GM19238 (cell line): Measurements from ENCODE around the gene STX18.

Experiments
- DNase-seq: peaks from one replicate; pipeline ENCODE4 v3.0.0; 2011; ENCODE audit warnings: low spot score; ENCODE audit not compliant: insufficient read length

STX18 gene

GRCh38 chr4:4386296-4386735 is 155.5 kb downstream of the STX18 start:
- DNase-seq: no peak

DNA sequence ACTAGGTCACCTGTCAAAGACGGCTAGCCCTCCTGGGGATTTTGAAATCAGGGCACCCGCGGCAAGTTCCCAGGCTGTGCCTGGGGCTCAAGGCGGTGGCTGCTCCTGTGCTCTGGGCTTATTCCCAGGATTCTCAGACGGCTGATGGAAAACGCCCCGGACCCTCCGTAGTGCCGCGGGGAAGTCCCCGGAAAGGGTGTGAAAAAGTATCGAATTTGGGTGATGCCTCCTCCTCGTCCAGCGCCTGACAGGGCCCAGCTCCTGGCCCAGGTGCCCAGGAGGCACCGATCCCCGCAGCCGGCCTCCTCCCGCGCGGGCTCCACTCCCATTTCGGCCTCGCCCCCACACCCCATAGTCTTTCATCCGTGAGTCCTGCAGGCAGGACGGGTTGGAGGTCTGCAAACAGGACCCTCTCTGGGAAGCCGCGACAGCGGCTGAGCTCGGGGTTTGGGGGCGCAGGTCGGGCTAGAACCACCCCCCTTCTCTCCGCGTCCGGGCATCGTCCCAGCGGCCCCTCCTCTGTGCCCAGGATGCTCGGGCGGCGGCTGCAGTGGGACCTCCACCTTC is 156.0 kb downstream of the STX18 start:
- no peak for DNase-seq

DNA sequence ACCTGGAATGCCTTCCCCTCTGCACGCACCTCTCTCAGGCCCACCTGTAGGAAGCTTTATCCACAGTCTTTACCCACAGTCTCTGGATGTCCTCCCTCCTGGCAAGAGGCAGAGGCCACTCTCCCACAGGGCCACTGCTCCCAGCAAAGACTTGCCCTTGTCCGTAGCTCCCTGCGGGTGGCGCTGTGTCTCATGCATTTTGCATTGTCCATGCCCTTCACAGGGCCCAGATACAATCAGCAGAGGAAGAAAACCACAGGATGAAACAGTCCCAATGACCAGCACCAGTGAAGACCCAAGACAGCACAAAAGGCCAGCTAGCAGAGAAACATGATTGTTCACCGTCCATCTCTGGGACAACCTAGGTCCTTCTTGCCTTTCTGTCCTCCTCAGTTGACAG is 157.0 kb downstream of the STX18 start:
- DNase-seq: no peak

DNA sequence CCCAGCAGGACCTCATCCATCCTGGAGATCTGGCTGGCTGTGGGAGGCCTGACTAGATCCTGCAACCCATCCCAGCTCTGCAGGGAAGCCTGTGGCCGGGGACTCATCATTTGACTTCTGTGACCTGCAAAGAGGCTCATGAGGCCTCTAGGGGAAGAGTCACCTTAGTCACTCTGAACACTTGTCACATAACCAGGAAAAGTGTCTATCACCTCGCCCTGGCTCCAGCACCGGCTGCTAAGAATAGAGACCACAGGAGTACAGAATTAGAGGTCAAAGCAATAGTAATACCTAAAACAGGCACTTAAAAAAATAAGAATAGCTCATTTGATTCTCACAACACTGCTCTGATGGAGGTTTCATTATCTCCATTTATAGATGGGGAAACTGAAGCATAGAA is 158.8 kb downstream of the STX18 start:
- DNase-seq: no peak

DNA sequence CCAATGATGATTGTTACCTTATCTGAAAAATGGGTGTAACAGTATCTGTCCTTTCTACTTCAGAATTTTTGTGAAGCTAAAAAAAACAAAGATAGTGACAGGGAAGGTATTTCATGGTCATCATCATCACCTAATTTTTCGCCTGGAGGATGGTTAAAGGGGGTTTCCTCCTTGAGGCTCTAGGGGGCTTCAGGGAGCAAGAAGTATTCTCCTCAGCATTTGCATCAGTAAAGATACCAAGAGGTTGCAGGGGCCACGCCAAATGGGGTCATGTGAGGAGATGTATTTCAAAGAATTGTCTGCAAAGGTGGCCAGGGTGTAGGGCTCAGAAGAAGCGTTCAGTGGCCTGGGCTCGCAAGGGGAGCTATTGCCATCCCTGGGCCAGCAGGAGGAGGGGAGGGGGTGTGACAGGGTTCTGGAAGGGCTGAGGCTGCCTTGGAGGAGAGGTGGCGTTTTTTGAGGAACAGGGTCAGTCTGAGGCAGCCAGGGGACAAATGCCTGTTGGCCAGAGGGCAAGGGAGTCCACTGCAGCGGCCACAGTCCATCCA is 162.2 kb downstream of the STX18 start:
- no peak for DNase-seq

DNA sequence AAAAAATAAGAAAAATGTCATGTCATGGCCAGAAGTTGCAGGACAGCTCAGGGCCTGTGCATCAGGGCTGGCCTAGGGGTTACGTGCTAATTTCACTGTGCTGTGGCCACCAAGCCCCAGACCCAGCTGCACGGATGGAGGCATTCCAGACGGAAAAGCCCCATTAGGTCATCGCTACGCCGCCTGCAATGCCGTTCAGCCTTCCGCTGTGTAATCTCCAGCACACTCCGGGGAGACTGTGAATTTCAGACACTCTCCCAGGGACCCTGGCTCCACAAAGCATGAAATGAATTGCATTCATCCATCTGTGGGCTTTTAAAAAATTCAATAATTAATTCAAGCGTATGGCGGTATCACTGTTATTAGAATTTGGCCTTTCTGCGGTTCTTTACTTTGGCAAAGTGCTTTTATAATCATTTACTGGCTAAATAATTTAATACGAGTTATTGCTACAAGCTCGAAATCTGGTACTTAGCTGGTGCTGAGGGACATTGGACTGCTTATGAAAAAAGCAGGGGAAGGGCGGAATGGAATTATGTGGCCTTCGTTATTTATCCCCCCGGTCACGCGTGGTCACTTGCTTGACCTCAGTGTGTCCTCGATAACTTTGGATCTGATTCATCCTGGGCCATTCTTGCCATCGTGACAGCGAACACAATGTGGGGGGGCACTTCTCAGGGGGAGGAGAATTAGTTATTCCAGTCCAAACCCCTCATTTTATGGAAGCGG is 164.0 kb downstream of the STX18 start:
- no peak for DNase-seq

DNA sequence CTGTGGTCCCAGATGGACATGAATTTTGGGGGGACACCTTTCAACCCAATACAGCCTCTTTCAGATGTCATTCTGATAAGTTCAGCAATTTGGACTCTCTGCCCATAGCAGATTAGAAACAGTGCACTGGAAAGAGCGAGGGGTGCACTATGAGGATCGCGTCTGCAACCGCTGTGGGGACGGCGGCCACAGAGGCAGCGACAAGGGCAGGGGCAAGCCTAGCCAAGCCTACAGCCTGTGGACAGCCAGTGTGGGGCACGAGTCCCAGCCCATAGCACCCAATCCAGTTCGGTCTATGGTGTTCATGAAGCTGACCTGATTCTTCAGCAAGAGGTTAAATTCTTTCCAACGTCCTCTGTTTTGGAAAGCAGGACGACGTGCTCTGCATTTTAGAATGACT is 164.7 kb downstream of the STX18 start:
- no peak for DNase-seq

DNA sequence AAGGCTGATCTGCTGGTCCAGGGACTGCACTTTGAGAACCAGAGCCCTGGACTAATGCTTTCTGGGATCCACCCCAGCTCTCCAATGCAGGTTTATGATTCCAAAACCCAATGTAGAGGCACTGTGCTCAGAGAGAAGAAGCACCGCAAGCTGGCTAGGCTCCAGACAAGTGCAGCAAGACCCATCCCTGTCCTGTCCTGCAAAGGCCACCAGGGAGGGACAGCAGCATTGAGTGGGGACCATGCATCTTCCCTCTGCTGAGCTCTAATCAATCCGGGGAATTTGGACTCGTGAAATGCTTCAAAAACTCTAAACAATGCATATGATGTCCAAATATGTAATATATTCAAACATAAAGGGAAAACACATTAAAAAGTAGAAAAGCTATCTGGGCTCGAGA is 165.8 kb downstream of the STX18 start:
- DNase-seq: no peak

GRCh38 chr4:4374388-4375098 is 167.3 kb downstream of the STX18 start:
- DNase-seq: no peak
